Stimulated activated naive CD8-positive, alpha-beta T cell treated with anti-CD3 and anti-CD28 coated beads, Interleukin-15, amount 100 ng/mL, for 72 hours (primary cell): ENCODE data around the gene OLFM1.

Source experiments
- ATAC-seq: fragments of 150-1000 bp; cut with Tn5 transposase; 2 replicates; pipeline ENCODE4 v1.10.0; 2021; ENCODE audit warnings: mild to moderate bottlenecking, moderate library complexity
- DNase-seq, 2 donors: peaks; one replicate each; pipeline ENCODE4 v3.0.0; 2021 to 2022
- H3K27ac Mint-ChIP-seq, 2 donors: one replicate each; pipeline ENCODE4 v1.8.0; 2022; ENCODE audit warnings: mild to moderate bottlenecking in 2 of 2, mixed read lengths in 2 of 2, moderate library complexity in 2 of 2
- H3K27me3 Mint-ChIP-seq: one replicate; pipeline ENCODE4 v1.8.0; 2022; ENCODE audit warnings: mixed read lengths
- H3K4me1 Mint-ChIP-seq: one replicate; pipeline ENCODE4 v1.8.0; 2022; ENCODE audit warnings: mild to moderate bottlenecking, mixed read lengths
- H3K4me3 Mint-ChIP-seq, 2 donors: one replicate each; pipeline ENCODE4 v1.8.0; 2022; ENCODE audit warnings: mild to moderate bottlenecking in 2 of 2, mixed read lengths in 2 of 2, moderate library complexity in 1 of 2
- H3K9me3 Mint-ChIP-seq, 2 donors: one replicate each; pipeline ENCODE4 v1.8.0; 2022; ENCODE audit warnings: mixed read lengths in 2 of 2

Gene OLFM1

DNA sequence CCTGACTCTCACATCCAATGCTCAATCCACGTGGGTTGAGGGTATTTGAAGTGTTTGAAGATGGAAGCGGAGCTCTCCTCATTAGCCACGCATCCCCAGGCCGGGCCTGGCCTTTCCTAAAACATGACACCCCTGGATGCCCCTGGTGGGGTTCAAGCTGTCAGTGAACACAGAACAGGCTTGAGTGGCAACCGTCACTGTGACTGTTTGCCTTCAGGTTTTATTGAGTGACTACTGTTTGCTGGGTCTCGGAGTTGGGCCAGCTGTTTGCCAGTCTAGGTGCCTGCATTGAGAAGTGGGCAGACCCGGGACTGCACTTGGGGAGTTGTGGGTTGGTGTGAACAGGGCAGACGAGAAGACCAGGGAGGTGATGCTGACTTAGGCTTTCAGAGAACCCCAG is 7.8 kb upstream of the OLFM1 start:
- no peak for ATAC-seq
- Mint-ChIP-seq H3K4me3 (no peak overlapping the region), H3K27ac (no peak overlapping the region), H3K9me3 (no peaks in the 10 kb centered on the region), H3K27me3 (peaks cover 59% of the 10 kb centered on the region), H3K4me1 (no peaks in the 10 kb centered on the region)
- no peak for DNase-seq

DNA sequence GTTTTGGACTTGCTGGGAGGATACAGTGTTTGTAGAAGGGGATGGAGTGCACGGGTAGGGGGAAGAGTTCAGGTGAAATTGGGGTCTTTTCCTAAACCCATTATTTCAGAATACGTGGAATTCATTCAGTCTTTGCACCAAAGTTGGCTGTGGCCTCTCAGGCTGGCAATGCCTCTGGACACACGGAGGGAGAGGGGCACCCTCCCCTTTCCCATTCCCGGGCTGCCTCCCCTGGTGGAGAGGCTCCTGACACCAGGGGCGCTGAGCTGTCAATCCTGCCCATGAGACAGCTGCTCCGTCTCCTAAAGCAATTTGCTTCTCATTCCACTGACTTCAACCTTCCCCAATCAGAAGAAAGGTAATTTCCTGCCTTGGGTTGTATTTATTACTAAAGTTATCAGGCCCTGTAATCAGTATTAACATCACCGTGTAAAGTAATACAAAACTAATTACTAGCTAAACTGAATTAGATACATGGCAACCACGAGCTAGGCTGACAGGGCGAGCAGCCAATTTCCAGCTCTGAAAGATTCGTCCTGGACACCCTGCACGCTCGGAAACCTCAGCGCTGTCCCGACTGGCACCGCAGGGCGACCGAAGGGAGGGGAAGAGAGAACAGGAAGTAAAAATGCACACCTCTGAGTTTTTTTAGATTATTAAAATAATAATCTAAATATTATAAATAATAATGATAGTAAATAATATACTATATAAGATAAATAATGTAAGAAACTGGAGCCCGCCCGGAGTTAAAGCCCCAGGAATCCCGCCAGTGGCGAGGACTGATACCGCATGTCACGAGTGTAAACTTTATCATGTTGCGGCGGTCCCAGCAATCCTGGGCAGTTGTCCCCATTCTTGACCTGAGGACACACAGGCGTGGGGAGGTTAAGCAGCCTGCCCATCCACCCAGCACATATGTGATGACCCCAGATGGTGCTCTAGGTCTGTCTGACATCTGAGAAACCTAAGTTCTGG is 6.9 kb upstream of the OLFM1 start:
- DNase-seq (no peak), ATAC-seq (no peak)
- H3K27ac Mint-ChIP-seq, result no peak overlapping the region

DNA sequence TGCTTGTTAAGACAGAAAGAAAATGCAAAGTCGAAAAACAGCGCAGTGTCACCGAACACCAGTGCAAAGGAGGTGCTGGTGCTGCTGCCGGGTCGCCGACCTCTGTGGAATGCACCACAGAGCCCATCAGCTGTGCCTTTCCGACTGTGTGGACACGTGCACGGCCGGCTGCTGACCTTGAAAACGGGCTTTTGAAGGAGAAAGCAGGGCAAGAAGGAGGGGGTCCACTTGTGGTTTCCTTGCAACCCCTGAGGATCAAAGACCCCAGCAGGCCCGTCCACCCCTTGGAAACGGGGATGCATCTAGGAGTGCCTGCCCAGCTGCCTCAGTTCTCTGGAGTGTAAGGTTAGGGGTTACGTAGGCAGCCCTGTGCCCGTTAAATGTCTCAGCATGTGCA is 6.2 kb upstream of the OLFM1 start:
- no peaks in the 10 kb centered on the region for H3K9me3 Mint-ChIP-seq
- H3K4me3 Mint-ChIP-seq, result no peak overlapping the region
- ATAC-seq (no peak), DNase-seq (no peak)
- H3K4me1 Mint-ChIP-seq, result peaks cover 5% of the 10 kb centered on the region
- peaks cover 59% of the 10 kb centered on the region for H3K27me3 Mint-ChIP-seq
- H3K27ac Mint-ChIP-seq, result no peak overlapping the region

More for the DNA sequence above, 6.9 kb upstream of the OLFM1 start:
- H3K9me3 Mint-ChIP-seq, result no peaks in the 10 kb centered on the region
- H3K27me3 Mint-ChIP-seq, result peaks cover 58% of the 10 kb centered on the region
- no peaks in the 10 kb centered on the region for H3K4me1 Mint-ChIP-seq
- H3K4me3 Mint-ChIP-seq, result no peak overlapping the region

DNA sequence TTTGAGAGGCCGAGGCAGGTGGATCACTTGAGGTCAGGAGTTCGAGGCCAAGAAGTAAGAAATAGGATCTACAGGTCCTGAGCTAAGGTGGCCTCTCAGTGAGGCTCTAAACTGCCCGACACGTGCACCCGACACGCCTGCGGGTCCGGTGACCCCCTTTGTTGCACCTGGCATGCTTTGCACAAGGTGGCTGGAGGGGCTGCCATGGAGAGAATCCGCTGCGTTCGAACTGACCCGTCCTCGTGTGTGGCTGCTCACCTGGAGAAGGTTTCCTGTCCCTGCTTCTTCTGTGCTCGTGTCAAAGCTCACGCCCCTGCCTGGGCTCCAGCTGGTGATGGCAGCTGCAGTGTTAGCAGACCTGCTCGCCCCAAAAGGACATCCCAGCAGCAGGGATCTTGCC is 5.7 kb upstream of the OLFM1 start:
- Mint-ChIP-seq H3K4me1 (peaks cover 7% of the 10 kb centered on the region), H3K27me3 (peaks cover 59% of the 10 kb centered on the region), H3K4me3 (no peak overlapping the region), H3K9me3 (no peaks in the 10 kb centered on the region), H3K27ac (no peak overlapping the region)
- DNase-seq, result no peak
- ATAC-seq, result no peak

DNA sequence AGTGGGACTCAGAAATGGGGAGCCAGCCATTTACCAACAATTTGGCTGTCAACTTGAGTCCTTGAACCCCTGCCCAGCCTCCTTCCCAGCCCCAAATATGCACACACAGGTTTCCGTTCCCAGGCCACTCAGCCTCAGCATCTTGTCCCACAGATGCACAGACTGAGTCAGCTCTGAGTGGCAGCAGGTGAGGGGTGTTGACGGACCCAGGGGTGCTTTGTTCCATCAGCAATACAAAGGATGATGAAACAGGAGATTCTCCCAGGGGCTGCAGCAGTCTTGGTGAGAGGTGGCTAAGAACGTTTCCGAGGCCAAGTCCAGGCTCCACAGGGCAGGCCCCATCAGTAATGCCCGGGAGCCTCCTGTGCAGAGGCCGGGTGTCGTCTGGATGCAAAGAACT is 4.9 kb upstream of the OLFM1 start:
- ATAC-seq, result no peak
- DNase-seq, result no peak
- Mint-ChIP-seq H3K27me3 (peaks cover 58% of the 10 kb centered on the region), H3K27ac (no peak overlapping the region), H3K9me3 (no peaks in the 10 kb centered on the region), H3K4me1 (peaks cover 7% of the 10 kb centered on the region), H3K4me3 (no peak overlapping the region)

DNA sequence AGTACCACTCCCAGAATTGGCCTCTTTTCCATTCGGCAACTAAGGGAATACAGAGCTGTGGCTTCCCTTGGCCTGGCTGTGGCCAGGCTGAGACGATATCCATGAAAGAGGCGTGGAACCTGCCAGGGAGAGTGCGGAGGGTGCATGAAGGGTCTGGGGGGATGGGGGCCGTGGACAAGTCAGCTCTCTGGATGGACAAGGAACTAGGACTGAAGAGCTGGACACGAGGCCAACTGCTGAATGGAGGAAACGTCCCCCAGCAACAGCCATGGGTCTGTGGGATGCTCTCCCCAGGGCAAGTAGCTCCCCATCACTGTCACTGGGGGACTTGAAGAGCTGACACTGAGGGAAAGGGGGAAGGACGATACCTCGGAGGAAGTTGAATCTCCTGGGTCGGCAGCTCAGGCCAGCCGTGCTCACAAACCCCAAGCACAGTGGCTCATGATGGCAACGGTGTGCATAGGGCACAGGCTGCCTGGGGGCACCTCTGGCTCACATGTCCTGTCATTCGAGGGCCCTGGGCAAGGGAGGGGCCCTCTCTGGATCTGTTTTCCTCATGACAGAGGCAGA is 4.1 kb upstream of the OLFM1 start:
- H3K27me3 Mint-ChIP-seq, result peaks cover 50% of the 10 kb centered on the region

DNA sequence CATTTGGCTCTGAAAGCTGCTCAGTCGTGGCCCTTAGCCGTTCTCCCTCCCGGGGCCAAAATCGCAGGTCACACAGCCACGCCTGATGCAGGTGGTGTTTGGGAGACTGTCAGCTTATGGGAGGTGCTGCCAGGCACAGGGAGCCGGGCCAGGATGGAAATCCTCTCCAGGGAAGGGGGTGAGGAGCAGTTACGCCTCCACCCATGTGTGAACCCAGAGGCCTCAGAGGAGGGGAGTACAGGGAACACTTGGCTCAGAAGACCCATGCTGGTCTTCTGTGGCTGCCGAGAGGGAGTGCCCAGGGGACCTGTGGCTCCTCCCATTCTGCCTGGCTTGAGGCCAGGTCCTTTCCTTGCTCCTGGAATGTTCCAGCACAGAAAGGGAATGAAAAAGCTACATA is 3.6 kb upstream of the OLFM1 start:
- no peak for DNase-seq
- H3K27me3 Mint-ChIP-seq, result peaks cover 47% of the 10 kb centered on the region
- no peak overlapping the region for H3K4me3 Mint-ChIP-seq
- ATAC-seq, result no peak
- H3K4me1 Mint-ChIP-seq, result peaks cover 7% of the 10 kb centered on the region
- no peaks in the 10 kb centered on the region for H3K9me3 Mint-ChIP-seq
- no peak overlapping the region for H3K27ac Mint-ChIP-seq

More for the DNA sequence above, 4.1 kb upstream of the OLFM1 start:
- ATAC-seq (no peak), DNase-seq (no peak)
- Mint-ChIP-seq H3K4me1 (peaks cover 7% of the 10 kb centered on the region), H3K27ac (no peak overlapping the region), H3K4me3 (no peak overlapping the region), H3K9me3 (no peaks in the 10 kb centered on the region)

DNA sequence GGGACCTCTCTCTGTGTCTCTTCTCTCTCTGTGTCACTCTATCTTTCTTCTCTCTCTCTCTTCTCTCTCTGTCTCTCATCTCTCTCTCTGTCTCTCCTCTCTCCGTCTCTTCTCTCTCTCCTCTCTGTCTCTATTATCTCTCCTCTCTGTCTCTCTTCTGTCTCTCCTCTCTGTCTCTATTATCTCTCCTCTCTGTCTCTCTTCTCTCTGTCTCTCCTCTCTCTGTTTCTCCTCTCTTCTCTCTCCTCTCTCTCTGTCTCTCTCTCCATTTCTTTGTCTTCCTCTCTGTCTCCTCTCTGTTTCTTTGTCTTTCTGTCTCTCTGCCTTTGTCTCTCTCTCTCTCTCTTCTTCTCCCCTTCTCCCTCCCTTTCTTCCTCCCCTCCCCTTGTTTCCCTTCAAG is 3.2 kb upstream of the OLFM1 start:
- Mint-ChIP-seq H3K9me3 (no peaks in the 10 kb centered on the region), H3K4me3 (no peak overlapping the region), H3K4me1 (peaks cover 7% of the 10 kb centered on the region), H3K27ac (no peak overlapping the region), H3K27me3 (peaks cover 47% of the 10 kb centered on the region)
- DNase-seq (no peak), ATAC-seq (no peak)

DNA sequence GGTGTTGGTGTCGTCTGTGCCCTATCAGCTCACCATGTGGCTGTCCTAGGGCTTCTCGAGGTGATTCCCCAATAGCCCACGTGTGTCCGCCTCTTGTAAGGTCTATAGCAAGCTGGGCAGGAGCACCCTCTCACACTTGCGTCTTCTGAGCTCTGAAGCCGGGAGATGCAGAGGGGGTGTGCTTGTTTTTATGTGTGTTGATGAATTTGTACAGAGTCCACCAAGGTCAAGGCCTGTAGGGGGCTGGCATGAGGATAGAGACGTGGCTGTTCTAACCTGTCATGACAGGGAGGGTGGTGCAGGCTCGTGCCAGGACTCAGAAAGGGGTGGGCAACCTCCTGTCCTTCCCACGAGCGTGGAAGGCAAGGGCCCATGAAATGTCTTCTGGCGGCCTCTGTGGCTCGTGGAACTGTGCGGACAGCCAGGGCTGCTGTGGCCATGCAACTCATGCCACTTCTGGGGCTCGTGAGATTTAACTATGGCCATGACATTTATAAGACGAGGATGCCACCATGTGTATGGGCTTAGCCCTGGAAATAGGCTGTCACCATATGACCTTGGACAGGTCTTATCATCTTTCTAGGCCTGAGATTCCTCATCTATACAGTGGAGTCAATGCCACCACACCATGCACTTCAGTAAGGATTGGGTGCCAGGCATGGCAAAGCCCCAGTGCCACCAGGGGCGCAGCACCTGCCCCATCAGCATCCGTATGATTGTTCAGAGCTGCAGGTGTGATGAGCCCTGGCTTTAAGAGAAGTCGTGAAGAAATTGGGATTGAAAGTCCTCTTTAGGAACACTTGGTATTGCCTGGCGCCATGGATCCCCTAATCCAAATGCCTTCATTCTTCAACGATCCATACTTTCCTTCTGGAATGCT is 2.3 kb upstream of the OLFM1 start:
- no peak overlapping the region for H3K4me3 Mint-ChIP-seq
- no peaks in the 10 kb centered on the region for H3K9me3 Mint-ChIP-seq
- H3K27ac Mint-ChIP-seq, result no peak overlapping the region
- DNase-seq, result no peak
- ATAC-seq, result no peak
- peaks cover 53% of the 10 kb centered on the region for H3K27me3 Mint-ChIP-seq
- H3K4me1 Mint-ChIP-seq, result peaks cover 7% of the 10 kb centered on the region

DNA sequence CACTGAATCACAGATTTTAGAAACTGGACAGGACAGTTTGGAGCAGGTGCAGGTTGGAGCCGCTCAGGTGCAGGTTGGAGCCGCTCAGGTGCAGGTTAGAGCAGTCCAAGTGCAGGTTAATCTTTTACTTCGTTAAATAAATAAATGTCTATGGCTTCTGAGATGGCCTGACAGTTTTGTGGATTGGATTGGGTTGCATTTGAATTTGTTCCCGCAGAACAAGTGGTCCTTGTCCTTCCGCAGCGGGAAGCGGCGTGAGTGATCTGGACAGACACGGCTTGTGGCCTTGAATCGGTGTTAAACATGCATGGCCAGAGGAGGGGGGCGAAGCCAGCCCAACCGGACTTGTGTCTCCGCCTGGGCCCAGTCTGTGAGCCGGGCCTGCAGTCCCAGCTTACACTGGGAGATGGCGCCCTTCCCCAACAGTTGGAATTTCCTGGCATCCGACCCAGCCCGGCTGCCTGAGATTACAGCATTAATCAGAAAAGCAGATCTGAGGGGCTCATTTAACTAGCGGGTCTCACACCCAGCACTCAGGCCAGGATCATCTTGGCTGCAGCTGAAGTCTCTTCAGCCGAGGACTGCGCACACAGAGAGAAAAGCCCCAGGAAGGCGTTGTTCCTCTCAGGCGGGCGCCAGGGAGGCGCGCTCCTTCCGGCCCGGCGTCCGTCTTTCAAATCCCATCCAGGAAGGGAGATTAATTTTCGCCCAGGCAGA is 1.5 kb upstream of the OLFM1 start:
- Mint-ChIP-seq H3K27ac (no peak overlapping the region), H3K4me1 (peaks cover 7% of the 10 kb centered on the region), H3K27me3 (peaks cover 53% of the 10 kb centered on the region), H3K9me3 (no peaks in the 10 kb centered on the region), H3K4me3 (peak overlapping the region; percentile 32 to 45)
- ATAC-seq, result peak; percentile 57
- peak; percentile 55 to 66 for DNase-seq

DNA sequence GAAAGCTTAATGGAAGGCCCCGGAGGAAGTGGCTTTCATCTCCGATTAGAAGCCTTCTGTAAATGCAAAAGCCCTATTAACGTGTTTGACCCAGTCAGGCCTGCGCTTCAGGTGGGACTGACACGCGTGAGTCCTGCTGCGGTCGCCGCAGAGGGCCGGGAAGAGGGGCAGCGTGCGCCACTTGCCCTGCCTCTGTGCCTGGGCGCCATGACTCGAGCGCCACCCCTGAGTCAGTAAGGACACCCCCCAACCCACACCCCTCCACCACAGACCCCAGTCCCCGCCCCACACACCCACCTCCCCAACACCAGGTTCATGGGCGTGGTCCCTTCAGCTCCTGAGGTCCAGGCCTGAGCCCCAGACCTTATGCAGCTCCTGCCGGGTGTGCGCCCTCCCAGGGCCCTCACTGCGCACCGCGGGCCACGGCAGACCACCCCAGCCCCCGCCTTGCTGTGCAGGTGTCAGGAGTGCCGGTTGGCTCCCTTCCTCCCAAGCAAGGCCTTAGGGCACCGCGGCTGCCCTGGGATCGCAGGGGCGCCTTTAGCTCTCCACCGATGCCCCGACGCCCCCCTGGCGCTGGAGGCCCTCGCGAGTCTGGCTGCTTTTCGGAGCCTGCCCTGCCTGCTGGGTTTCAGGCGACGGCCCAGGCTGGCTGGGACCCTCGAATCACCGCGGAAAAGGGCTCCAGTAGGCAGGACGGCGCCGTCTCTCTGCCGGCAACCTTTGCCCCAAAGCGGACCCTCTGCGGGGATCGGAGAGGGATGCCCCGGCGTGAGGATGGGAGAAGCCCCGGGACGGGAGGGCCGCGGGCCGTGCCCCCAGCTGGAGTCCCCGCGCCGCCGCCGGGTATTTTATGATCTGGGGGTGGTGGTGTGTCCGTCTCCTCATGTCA is 625 bp upstream of the OLFM1 start:
- DNase-seq (no peak), ATAC-seq (peak; percentile 31)
- H3K4me3 Mint-ChIP-seq, result peak overlapping the region in 1 of 2 donors; percentile 46
- no peak overlapping the region for H3K27ac Mint-ChIP-seq
- peaks cover 7% of the 10 kb centered on the region for H3K4me1 Mint-ChIP-seq
- H3K27me3 Mint-ChIP-seq, result peaks cover 53% of the 10 kb centered on the region
- H3K9me3 Mint-ChIP-seq, result peaks cover 7% of the 10 kb centered on the region in 2 donors

DNA sequence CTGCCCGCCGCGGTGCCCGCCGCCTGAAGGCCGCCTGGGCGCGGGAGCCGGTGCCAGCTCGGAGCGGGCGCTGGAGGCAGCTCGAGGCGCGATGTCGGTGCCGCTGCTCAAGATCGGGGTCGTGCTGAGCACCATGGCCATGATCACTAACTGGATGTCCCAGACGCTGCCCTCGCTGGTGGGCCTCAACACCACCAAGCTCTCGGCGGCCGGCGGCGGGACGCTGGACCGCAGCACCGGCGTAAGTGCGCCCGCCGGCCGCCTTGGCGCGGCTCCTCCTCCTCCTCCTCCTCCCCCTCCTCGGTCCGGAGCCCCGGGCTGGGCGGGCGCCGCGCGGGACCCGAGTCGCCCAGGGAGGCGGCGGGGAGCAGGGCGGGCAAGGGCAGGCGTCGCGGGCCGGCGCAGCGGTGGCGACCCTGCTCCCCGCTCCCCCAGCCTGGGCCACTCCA is 455 bp downstream of the OLFM1 start:
- no peak for ATAC-seq
- Mint-ChIP-seq H3K9me3 (peaks cover 7 to 8% of the 10 kb centered on the region in 2 donors), H3K4me1 (peaks cover 7% of the 10 kb centered on the region), H3K27ac (no peak overlapping the region), H3K4me3 (no peak overlapping the region), H3K27me3 (peaks cover 57% of the 10 kb centered on the region)
- DNase-seq, result no peak

DNA sequence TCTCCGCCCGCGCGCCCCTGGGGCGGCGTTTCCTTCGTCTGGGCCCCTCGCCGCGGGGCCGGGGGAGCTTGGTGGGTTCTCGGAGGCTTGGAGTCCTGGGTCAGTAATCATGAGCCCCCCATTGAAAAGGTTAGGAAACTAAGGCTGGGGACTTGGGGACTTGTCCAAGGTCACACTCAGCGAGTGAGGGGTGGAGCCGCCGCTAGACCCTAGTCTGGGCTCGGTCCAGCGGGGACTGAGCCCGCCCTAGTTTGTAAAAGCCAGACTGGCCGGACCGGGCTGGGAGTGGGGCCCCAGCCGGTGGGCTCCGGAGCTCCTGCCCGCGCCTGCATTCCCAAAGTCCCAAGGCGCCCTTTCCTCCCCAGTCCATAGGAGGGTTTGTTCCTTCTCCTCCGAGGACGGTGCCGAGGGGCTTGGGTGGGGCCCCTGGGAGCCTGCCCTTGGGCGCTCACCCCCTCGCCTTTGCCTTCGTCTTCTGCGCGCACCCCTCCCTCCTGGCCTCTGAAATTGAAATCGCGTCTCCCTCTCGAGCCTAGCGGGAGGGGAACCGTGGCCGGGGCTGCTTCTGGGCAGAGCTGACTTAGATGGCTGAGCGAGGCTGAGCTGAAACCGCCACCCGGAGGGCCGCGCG is 995 bp downstream of the OLFM1 start:
- DNase-seq, result no peak
- H3K4me3 Mint-ChIP-seq, result no peak overlapping the region
- peaks cover 55% of the 10 kb centered on the region for H3K27me3 Mint-ChIP-seq
- H3K9me3 Mint-ChIP-seq, result peaks cover 7 to 8% of the 10 kb centered on the region in 2 donors
- no peak for ATAC-seq
- H3K4me1 Mint-ChIP-seq, result peaks cover 7% of the 10 kb centered on the region
- no peak overlapping the region for H3K27ac Mint-ChIP-seq
